Neural progenitor cell (in vitro differentiated cells): Measurements from ENCODE around the gene CHFR. TPM values are rescaled to one million over a fixed set of nuclear protein-coding genes. Genes with fewer than 3 reads are reported as not detected.

Experiments used
- DNase-seq: peaks from one replicate; pipeline ENCODE4 v3.0.0-alpha.2; 2016; ENCODE audit warnings: low spot score
- H2AFZ ChIP-seq: fragments of 200-600 bp; sonication (generic); replicated peaks from 2 replicates; pipeline ENCODE4 v1.6.1; 2016; ENCODE audit warnings: antibody characterized with exemption
- H3F3A ChIP-seq: fragments of 200-600 bp; sonication (generic); 2 replicates; pipeline ENCODE4 v1.6.1; 2016; ENCODE audit warnings: antibody characterized with exemption, low read depth
- H3K27ac ChIP-seq: fragments of 200-600 bp; sonication (generic); 2 replicates; pipeline ENCODE4 v1.5.1; 2016; ENCODE audit warnings: mild to moderate bottlenecking
- H3K27me3 ChIP-seq: fragments of 200-600 bp; sonication (generic); 2 replicates; pipeline ENCODE4 v1.6.1; 2016; ENCODE audit warnings: mild to moderate bottlenecking, moderate library complexity
- H3K36me3 ChIP-seq: fragments of 200-600 bp; sonication (generic); 2 replicates; pipeline ENCODE4 v1.5.1; 2016
- H3K4me1 ChIP-seq: fragments of 200-600 bp; sonication (generic); 2 replicates; pipeline ENCODE4 v1.6.1; 2016; ENCODE audit warnings: mixed run types
- H3K4me2 ChIP-seq: fragments of 200-600 bp; sonication (generic); 2 replicates; pipeline ENCODE4 v1.6.1; 2016
- H3K4me3 ChIP-seq: fragments of 200-600 bp; sonication (generic); 2 replicates; pipeline ENCODE4 v1.5.1; 2016
- H3K79me2 ChIP-seq: fragments of 200-600 bp; sonication (generic); 2 replicates; pipeline ENCODE4 v1.6.1; 2016; ENCODE audit warnings: low read depth
- H3K9ac ChIP-seq: fragments of 200-600 bp; sonication (generic); 2 replicates; pipeline ENCODE4 v1.6.1; 2016
- H3K9me3 ChIP-seq: fragments of 200-600 bp; sonication (generic); 2 replicates; pipeline ENCODE4 v1.5.1; 2016; ENCODE audit warnings: low read depth
- H4K20me1 ChIP-seq: fragments of 200-600 bp; sonication (generic); 2 replicates; pipeline ENCODE4 v1.6.1; 2016; ENCODE audit warnings: low read depth
- H3K27ac Mint-ChIP-seq: 3 replicates; pipeline ENCODE4 v1.8.0; 2021; ENCODE audit warnings: mixed read lengths
- H3K27me3 Mint-ChIP-seq: 2 replicates; pipeline ENCODE4 v1.8.0; 2022; ENCODE audit warnings: low read depth, mild to moderate bottlenecking, inconsistent platforms, moderate library complexity, mixed read lengths; ENCODE audit not compliant: insufficient read depth
- H3K36me3 Mint-ChIP-seq: 3 replicates; pipeline ENCODE4 v1.8.0; 2021; ENCODE audit warnings: mixed read lengths
- H3K4me1 Mint-ChIP-seq: 3 replicates; pipeline ENCODE4 v1.8.0; 2021; ENCODE audit warnings: mixed read lengths
- H3K4me3 Mint-ChIP-seq: 3 replicates; pipeline ENCODE4 v1.8.0; 2021; ENCODE audit warnings: mild to moderate bottlenecking, moderate library complexity, mixed read lengths
- H3K9me3 Mint-ChIP-seq: 3 replicates; pipeline ENCODE4 v1.8.0; 2020; ENCODE audit warnings: mixed read lengths
- CTCF ChIP-seq: fragments of 200-600 bp; sonication (generic); IDR thresholded peaks from 2 replicates; pipeline ENCODE4 v1.5.1; 2017; ENCODE audit warnings: antibody characterized with exemption, mild to moderate bottlenecking
- EZH2 ChIP-seq: fragments of 200-600 bp; sonication (generic); IDR thresholded peaks from 2 replicates; pipeline ENCODE4 v1.6.1; 2017; ENCODE audit warnings: antibody characterized with exemption, mild to moderate bottlenecking, moderate library complexity
- EZH2phosphoT487 ChIP-seq: fragments of 200-600 bp; sonication (generic); IDR thresholded peaks from 2 replicates; pipeline ENCODE4 v1.6.1; 2017; ENCODE audit warnings: antibody characterized with exemption
- total RNA-seq: library from RNA; depleted of rRNA; stranded (reverse); fragments of >200 nt; gene quantifications from 2 replicates; pipeline ENCODE4 v1.2.3, GENCODE V29; 2015; ENCODE audit warnings: low replicate concordance

Gene CHFR
- total RNA-seq, 1 donor from 2014 or later, result 25.6 TPM

- peaks cover 53% of the 10 kb centered on the region for H3K36me3 Mint-ChIP-seq
Observed at GRCh38 chr12:132784580-132784979, 102.8 kb downstream of the CHFR start.

GRCh38 chr12:132783917-132784531 is 103.4 kb downstream of the CHFR start:
- no peak overlapping the region for H3K4me3 Mint-ChIP-seq
- H3K27me3 ChIP-seq, result no peaks in the 10 kb centered on the region
- H3K27ac Mint-ChIP-seq, result no peak overlapping the region
- TF ChIP-seq EZH2phosphoT487 (no peak), CTCF (no peak), EZH2 (no peak)
- H3K4me3 ChIP-seq, result no peak overlapping the region
- no peak overlapping the region for H3K27ac ChIP-seq
- DNase-seq, result no peak
- peaks cover 50% of the 10 kb centered on the region for H3K36me3 Mint-ChIP-seq
- H3K4me2 ChIP-seq, result no peak overlapping the region
- no peak overlapping the region for H3K9ac ChIP-seq
- H3K9me3 ChIP-seq, result no peaks in the 10 kb centered on the region
- H3K36me3 ChIP-seq, result no peaks in the 10 kb centered on the region
- H3K79me2 ChIP-seq, result no peaks in the 10 kb centered on the region
- H3K4me1 ChIP-seq, result no peaks in the 10 kb centered on the region
- H4K20me1 ChIP-seq, result no peaks in the 10 kb centered on the region
- no peaks in the 10 kb centered on the region for H3K4me1 Mint-ChIP-seq
- H3K9me3 Mint-ChIP-seq, result no peaks in the 10 kb centered on the region
- H3K27me3 Mint-ChIP-seq, result peaks cover 7% of the 10 kb centered on the region
- H2AFZ ChIP-seq, result no peak overlapping the region
- H3F3A ChIP-seq, result no peaks in the 10 kb centered on the region

More at GRCh38 chr12:132784580-132784979, 102.8 kb downstream of the CHFR start:
- no peak overlapping the region for H3K4me3 ChIP-seq
- H3K4me1 ChIP-seq, result no peaks in the 10 kb centered on the region
- no peak for DNase-seq
- H3K4me3 Mint-ChIP-seq, result no peak overlapping the region
- no peak overlapping the region for H2AFZ ChIP-seq
- H3K4me2 ChIP-seq, result no peak overlapping the region
- no peaks in the 10 kb centered on the region for H3K4me1 Mint-ChIP-seq
- no peak overlapping the region for H3K27ac ChIP-seq
- H3K27me3 Mint-ChIP-seq, result peaks cover 7% of the 10 kb centered on the region
- H3K9ac ChIP-seq, result no peak overlapping the region
- H4K20me1 ChIP-seq, result no peaks in the 10 kb centered on the region
- H3F3A ChIP-seq, result no peaks in the 10 kb centered on the region
- no peaks in the 10 kb centered on the region for H3K36me3 ChIP-seq
- no peak for TF ChIP-seq CTCF
- no peak overlapping the region for H3K27ac Mint-ChIP-seq
- no peaks in the 10 kb centered on the region for H3K9me3 Mint-ChIP-seq
- no peaks in the 10 kb centered on the region for H3K9me3 ChIP-seq
- no peaks in the 10 kb centered on the region for H3K27me3 ChIP-seq
- no peaks in the 10 kb centered on the region for H3K79me2 ChIP-seq

Other genes starting within 250 kb of the CHFR start
- gene POLE, start 200.3 kb downstream of the CHFR start, total RNA-seq, result 46.8 and 69.7 TPM in 2 replicates
- 18.5 and 18.6 TPM in 2 replicates for gene PXMP2, start 200.0 kb downstream of the CHFR start, total RNA-seq
- gene PGAM5, start 176.8 kb downstream of the CHFR start, total RNA-seq, result 41.3 and 49.2 TPM in 2 replicates
- 59.1 and 65.7 TPM in 2 replicates for gene ANKLE2, start 125.8 kb downstream of the CHFR start, total RNA-seq
- 8.5 and 19.4 TPM in 2 replicates for gene GOLGA3, start 58.7 kb downstream of the CHFR start, total RNA-seq
- 19.2 and 28.8 TPM in 2 replicates for gene ZNF605, start 68.7 kb upstream of the CHFR start, total RNA-seq
- 13.6 and 20.5 TPM in 2 replicates for gene ZNF26, start 98.8 kb upstream of the CHFR start, total RNA-seq
- 65.3 and 99.2 TPM in 2 replicates for gene ZNF84, start 149.9 kb upstream of the CHFR start, total RNA-seq
- gene ZNF140, start 193.3 kb upstream of the CHFR start, total RNA-seq, result 24.4 and 35.3 TPM in 2 replicates
- gene ZNF891, start 242.7 kb upstream of the CHFR start, total RNA-seq, result 6.0 and 7.2 TPM in 2 replicates
- gene ZNF10, start 243.0 kb upstream of the CHFR start, total RNA-seq, result 19.6 and 27.8 TPM in 2 replicates